GM18499 (cell line): Measurements from ENCODE around the gene SIRPB1.
"Not testable (repeated sequence)": the region's sequence is repeated elsewhere in the genome, so short reads cannot be mapped to it uniquely, and the experiment has no call there.

Experiments
- ATAC-seq: cut with Tn5 transposase; IDR thresholded peaks from one replicate; pipeline ENCODE4 v1.9.1; 2021; ENCODE audit warnings: moderate number of reproducible peaks; ENCODE audit not compliant: insufficient read depth, unreplicated experiment

Gene SIRPB1

DNA sequence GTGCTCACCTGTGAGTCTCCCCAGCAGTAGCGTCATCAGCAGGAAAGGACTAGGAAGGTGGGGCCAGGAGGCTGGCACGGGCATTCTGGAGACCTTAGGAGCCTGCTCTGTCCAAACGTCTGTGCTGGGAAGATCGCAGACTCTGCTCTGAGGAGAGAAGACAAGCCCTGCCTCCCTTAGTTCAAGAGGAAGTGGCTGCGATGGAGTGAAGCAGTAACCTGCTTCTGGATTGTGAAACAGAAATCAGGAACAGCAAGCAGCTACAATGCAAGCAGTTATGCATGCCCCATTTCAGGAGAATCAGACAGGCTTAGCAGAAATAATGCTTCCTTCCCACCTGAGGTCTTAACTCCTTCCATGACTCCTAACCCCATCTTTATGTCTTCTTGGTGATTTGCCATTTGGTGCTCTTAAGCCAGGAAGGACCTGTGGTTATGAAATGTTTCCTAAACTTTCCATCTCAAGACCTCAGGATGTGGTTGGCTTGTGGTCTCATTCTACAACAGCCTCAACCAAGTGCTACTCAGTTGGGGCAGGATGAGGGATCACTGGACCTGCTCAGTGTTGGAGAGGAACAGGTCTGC, at the start of gene SIRPB1:
Gene SIRPB1 (minus strand): TSS at position 149 of the 584 bp plus-strand sequence. CDS start 65 bp downstream, at position 84.
- no peak for ATAC-seq

DNA sequence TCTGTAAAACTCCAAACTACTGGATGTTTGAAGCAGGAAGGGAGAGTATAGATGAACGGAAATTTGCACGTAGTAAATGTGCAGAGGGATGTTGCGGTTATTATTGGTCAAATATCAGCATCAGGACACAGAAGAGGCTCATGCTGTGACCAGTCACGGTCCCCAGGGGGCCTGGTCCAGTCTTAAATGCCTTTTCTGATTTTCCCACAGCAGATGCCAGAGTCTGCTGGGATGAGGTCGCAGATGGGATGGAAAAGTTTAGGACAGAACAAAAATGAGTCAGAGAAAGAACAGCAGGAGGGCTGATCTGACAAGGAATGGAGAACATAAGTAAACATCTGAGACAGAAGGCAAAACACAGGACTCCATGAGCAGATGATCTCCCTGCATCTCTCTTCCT, 49.5 kb upstream of the SIRPB1 start:
- no peak for ATAC-seq

DNA sequence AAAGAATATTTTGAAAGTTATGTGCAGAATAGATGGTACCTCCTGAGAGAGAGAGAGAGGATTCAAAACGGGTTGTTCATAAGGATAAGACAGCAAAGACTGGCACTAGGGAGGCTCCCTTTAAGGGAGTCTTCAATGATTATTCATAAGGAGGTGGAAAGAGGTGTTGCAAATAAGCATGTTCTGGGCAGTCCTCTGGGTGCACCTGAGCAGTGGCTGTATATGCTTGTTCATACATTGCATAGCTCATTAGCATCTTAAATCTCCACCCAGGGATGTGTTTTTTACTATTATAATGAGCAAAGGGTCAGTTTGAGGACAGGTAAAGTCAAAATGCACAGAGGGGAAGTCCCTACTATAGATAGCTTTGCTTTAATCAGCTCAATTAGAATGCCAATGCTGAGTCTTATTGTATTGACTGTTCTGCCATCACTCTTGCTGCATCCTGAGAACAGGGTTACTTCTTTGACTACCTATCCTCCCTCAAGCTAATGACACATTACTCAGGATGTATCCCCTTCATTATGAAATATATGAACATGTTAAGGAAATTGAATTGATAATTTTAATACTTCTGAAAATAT, 47.8 kb upstream of the SIRPB1 start:
- no peak for ATAC-seq

DNA sequence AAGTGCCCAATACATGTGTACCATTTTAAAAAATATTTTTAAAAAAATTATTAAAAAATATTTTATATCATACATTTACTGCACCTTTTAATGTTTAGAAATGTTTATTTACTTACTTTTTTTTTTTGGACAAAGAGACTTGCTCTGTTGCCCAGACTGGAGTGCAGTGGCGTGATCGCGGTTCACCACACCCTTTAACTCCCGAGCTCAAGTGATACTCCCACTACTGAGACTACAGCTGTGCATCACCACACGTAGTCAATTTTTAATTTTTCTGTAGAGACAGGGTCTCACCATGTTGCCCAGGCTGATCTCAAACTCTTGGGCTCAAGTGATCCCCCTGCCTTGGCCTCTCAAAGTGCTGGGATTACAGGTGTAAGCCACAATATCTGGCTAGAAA, 47.0 kb upstream of the SIRPB1 start:
- no peak for ATAC-seq

DNA sequence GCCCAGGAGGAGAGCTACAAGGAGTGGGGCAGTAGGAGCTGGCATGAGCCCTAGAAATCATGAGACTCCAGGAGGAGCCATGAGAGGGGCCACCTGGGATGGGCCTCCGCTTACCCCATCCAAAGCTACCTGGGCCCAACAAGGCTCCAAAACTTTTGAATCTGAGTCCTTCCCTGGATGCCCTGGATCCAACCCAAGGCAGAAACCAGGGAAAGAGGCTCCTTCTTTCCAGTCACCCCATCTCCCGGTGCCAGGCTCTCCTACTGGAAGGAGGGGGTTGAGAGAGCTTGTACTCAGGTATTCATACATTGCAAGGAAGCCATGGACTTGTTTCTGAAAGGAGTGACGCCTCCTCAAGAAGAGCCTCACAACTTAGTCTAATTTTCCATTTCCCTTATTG, 45.5 kb upstream of the SIRPB1 start:
- no peak for ATAC-seq

DNA sequence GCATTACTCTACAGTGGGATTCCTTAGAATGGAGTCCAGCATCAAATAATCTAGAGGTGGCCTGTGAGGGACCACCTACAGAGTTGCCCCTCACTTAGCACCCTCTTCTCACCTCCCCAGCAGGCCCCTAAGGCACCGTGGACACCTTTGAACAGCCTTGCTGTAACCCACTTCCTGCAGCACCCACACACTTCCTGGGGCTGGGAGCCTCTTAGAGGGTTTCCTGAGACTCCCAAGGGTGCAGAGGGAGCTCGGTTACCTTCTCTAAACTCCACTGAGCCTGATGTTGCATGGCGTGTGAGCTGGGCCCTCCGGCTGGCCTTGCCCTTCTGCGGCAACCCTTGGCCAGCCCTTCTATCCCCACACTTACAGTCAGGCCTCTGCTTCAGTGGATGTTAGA, 45.1 kb upstream of the SIRPB1 start:
- ATAC-seq: no peak

DNA sequence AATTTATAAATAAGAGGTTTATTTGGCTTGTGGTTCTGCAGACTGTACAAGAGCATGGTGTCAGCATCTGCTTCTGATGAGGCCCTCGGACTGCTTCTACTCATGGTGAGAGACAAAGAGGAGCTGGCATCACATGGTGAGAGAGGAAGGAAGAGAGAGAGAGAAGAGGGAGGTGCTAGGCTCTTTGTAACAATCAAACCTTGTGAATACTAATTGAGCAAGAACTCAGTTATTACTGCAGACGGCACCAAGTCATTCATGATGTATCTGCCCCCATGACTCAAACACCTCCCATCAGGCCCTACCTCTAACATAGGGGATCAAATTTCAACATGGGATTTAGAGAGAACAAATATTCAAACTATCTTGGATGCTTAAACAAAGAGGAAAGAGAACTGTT, 44.1 kb upstream of the SIRPB1 start:
- ATAC-seq: no peak

DNA sequence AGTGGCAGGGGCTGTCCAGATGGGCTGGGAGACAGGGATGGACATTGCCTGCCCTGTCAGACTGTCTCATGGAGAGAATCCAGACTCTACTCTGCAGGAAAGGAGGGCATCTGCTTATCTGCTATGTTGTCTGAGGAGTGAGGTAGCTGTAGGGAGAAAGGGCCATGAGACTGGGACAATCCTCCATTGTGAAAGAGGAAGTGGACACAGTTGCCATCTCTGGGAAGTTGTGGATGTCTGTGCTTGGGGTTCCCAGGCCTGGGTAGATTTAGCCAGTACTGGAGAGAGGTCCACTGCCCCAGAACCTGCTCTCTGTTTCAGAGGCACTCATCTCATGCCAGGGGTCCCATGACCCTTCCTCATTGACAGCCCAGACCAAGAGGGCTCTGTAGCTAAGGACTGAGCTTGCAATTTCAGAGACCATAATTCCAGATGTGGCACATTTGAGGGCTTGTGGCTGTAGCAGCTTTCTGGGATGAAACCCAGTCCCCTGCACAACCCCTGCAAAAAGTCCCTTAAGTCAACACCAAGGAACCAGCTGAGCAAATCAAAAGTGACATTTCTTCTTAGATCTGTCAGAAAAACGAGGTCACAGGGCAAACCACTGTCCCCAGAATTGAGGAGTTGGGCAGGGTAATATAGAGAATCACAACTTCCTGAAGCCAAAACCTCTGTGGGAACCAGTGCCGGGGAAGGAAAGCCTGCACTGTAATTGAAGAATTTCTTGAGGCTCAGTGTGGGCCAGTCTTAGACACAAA, 41.9 kb upstream of the SIRPB1 start:
- ATAC-seq: no peak

DNA sequence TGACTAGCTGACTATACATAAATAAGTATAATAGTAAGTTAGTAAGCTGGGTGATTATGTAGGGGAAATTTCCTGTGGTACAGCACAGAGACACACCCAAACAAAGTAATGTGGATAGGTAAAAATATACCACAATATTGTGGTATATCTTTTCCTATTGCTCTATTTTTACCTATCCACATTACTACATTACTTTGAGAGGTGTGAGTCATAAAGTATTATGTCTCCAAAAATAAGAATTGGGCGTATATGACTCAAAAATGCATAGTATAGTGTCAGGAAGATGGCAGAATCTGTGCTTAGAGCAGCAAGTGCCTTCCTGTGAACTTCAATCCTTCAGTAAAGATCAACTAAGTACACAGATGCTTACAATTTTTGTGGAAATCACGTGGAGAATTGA, 40.4 kb upstream of the SIRPB1 start:
- no peak for ATAC-seq

DNA sequence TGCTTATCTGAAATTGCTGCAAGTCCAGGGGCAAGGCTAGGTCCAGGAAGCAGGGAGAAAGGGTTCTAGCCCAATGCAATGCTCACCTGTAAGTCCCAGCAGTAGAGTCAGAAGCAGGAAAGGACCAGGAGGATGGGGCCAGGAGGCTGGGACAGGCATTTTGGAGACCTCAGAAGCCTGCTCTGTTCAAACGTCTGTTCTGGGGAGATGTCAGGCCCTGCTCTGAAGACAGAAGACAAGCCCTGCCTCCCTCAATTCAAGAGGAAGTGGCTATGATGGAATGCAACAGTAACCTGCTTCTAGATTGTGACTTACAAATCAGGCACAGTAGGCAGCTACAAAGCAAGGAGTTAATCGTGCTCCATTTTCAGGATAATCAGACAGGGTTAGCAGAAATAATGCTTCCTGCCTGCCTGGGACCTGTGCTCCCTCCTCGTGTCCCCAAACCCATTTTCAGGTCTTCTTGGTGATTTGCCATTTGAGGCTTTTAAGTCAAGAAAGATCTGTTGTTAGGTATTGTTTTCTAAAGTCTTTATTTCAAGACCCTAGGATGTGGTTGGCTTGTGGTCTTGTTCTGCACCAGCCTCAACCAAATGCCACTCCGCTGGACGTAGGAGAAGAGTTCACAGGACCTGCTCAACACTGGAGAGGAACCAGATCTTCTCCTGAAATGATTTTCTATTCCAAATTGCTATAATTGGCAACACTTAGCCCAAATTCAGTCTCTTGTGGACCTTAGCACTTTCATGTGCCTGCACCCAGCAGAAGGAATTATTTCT, 37.9 kb upstream of the SIRPB1 start, which contains the start of gene SIRPG:
Gene SIRPG (minus strand): TSS at position 224 of the 779 bp plus-strand sequence. CDS start 65 bp downstream, at position 159.
- ATAC-seq: no peak

DNA sequence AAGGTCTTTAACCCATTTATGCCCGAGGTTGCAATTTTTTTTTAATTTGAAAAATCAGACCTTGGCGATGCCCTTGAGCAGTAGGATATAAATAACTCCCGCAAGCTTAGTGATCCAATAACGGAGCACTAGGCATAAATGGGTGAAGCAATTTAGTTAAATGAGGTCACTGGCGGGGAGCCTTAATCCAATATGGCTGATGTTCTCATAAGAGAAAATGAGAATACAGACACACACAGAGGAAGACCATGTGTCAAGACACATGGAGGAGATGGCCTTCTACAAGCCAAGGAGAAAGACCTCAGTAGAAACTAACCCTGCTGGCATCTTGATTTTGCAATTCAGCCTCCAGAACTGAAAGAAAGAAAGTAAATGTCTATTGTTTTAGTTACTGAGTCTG, 37.0 kb upstream of the SIRPB1 start:
- no peak for ATAC-seq

DNA sequence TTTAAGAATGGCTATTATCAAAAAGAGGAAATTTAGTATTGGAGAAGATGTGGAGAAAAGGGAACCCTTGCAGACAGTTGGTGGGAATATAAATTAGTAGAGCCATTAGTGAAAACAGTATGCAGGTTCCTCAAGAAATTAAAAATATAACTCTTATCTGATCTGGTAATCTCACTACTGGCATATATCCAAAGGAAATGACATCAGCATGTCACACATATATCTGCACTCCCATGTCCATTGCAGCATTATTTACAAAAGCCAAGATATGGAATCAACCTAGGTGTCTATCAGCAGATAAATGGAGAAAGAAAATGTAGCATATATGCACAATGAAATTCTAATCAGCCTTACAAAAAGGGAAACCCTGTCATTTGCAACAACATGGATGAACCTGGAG, 35.2 kb upstream of the SIRPB1 start:
- ATAC-seq: no peak

DNA sequence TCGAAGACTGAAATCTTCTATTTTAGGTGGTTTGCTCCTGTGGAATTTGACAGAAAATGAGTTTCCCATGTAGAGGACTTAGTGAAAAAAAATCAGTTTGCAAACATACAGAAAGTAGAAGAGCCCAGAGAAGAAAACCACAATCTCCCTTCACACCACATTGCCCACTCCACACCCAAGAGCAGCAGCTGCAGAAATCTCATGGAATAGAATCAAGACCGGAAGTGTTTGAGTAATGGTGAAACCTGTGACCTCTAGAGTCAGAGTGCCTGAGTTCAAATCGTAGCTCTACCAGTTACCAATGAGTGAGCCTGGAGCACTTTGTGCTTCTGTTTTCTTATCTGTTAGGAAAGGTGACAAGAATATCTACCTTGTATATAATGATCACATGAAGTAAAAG, 33.2 kb upstream of the SIRPB1 start:
- no peak for ATAC-seq

DNA sequence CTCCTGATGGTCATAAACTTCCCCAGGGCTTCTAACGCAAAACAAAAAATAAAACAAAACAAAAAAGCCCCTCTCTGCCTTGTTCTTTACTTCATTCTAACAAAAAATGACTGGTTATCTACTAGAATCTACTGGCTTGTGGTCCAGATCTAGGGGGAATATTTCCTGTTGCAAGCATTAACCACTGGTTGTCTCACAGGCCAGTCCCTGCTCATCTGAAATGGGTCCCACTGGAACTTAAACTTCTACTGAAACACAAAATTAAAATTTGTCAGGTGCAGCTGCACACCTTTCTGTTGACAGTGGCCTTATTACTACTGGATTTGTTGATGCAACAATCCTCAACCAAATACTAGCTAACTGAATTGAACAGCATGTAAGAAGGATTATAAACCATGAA, 32.3 kb upstream of the SIRPB1 start:
- no peak for ATAC-seq

DNA sequence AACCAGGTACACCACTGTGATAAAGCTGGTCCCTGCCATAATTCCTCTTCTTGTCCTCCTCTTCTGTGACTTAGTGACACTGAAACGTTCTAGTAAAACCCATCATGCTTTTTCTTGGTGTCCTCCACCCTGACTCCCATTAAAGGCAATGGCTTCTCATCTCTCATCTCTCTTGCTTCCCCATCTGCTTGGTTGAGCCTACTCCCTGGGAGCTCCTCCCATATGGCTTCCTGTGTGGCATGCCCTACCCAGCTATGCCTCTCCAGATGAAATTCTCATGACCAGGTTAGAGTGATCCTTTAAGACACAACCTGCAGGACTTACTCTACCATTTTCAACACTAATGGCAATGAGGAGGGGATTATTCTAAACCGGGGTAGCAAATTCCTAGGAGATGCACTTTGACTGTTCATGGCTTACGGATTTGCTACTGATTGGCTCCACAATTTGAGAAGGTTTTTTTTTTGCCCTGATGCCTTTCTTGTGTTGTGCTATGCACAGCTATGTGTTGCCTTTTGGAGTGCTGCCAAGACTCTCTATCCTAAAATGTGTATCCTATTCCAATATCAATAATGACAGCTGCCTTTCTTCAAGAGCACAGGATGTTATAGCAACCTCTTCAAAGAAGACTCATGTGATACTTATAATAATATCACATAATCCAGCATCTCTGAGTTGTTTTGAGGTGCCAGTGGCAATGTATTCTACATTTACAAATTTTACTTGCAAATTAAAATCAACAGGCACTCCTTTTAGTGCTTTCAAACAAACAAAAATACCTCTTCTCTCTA, 31.7 kb upstream of the SIRPB1 start:
- ATAC-seq: no peak

DNA sequence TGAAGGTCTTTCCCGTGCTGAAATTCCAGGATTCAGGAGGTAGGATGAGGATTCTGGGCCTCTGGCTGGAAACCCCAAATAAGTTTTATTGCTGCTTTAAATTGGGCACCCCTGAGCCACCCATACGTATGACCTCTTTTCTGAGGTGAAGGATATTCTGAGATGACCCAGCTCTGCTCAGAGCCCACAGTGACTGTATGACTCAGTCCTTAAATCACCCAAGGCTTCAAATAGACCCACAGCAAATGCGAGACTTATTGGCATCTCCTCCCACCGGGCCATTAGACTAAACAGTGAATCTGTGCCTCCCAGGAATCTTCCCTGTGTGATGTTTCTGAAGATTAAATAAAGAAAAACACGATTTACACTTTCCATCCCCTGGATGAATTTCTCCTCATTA, 28.3 kb upstream of the SIRPB1 start:
- no peak for ATAC-seq

DNA sequence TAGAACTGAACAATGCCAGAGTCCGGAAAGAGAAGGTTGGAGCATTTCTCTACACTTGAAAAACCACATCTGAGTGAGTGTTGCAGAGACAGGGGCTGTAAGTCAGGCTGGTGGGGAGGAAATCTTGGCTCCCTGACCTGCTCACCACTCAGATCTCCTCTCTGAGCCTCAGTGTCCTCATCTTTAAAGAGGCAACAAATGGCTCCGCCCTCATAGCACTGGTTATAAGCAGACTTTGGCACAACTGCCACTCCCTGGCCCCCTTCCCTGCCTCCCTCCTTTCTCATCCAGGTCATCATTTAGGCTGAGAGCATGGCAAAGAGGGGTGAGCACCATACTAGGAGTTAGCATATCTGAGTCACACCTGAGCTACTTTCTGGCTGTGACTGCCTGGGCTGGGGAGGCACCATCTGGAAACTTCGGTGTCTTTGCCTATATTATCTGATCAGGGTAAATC, 27.2 kb upstream of the SIRPB1 start:
- no peak for ATAC-seq

DNA sequence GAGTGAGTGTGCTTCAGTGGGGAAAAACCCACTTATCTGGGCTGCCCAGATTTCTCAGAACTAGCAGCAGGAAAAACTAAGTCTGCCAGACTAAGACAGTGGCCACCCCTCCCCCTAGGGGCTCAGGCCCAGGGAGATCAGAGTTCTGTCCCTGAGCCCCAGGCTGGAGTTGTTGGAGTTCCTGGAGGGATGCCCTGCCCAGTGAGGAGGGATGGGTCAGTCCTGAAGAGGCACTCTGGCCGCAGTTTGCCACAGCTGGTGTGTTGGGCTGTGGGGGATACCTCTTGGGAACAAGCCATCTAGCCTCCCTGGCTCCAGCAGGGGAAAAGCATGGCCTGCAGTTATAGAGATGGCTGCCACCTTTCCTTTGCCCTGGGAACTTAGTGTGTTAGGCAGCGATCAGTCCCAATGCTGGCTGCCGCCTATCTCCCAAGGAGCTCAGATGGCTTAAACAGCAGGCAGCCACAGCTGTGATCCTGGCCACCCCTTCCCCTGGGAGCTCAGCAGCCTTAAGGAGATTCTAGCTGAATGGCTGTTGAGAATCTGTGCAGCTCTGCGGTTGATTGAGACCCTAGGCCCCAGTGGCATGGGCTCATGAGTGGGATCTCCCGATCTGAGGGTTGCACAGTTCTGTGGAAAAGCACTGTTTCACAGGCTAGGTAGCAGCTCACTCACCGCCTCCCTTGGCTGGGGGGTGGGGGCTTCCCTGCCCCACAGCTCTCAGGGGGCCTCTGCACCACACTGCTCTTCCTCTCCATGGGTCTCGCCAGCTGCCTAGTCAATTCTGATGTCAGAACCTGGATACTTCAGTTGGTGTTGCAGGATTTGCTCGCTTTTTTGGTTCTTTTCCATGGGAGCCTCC, 24.5 kb upstream of the SIRPB1 start:
- no peak for ATAC-seq

DNA sequence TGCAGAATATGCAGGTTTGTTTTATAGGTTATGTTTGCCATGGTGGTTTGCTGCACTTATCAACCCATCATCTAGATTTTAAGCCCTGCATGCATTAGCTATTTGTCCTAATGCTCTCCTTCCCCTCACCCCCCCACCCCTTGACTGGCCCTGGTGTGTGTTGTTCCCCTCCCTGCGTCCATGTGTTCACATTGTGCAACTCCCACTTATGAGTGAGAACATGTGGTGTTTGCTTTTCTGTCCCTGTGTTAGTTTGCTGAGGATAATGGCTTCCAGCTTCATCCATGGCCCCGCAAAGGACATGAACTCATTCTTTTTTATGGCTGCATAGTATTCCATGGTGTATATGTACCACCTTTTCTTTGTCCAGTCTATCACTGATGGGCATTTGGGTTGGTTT, 18.8 kb upstream of the SIRPB1 start:
- ATAC-seq: not testable (repeated sequence)
